Activated CD4-positive, alpha-beta T cell treated with anti-CD3 and anti-CD28 coated beads, Interleukin-2, amount 10 ng/mL, durations not matched to agents 7 days and 5 days (primary cell): Measurements from ENCODE around the gene TXNRD3. TPM values are rescaled to one million over a fixed set of nuclear protein-coding genes. Genes with fewer than 3 reads are reported as not detected.
A peak's percentile ranks its signal among the peaks of the same experiment; 100 is the strongest.

Experiments
- CTCF ChIA-PET: fragments of 350-600 bp; sonication (Branson Sonifier 250); formaldehyde crosslinking; loops from one replicate; lab custom pipeline; 2021; ENCODE audit warnings: antibody characterized with exemption; lab: Charles Lee
- POLR2A ChIA-PET: fragments of 350-600 bp; sonication (Branson Sonifier 250); formaldehyde crosslinking; loops from one replicate; lab custom pipeline; 2021; ENCODE audit warnings: antibody characterized with exemption; lab: Charles Lee
- DNase-seq: peaks from one replicate; pipeline ENCODE4 v3.0.0-alpha.2; 2020
- H3K27ac Mint-ChIP-seq: one replicate; pipeline ENCODE4 v1.8.0; 2021; ENCODE audit warnings: mild to moderate bottlenecking, moderate library complexity, mixed read lengths
- H3K27me3 Mint-ChIP-seq: one replicate; pipeline ENCODE4 v1.8.0; 2021; ENCODE audit warnings: mixed read lengths
- H3K36me3 Mint-ChIP-seq: one replicate; pipeline ENCODE4 v1.8.0; 2021; ENCODE audit warnings: low read depth, mixed read lengths
- H3K4me1 Mint-ChIP-seq: one replicate; pipeline ENCODE4 v1.8.0; 2021; ENCODE audit warnings: mixed read lengths
- H3K4me3 Mint-ChIP-seq: one replicate; pipeline ENCODE4 v1.8.0; 2021; ENCODE audit warnings: mild to moderate bottlenecking, moderate library complexity, mixed read lengths
- H3K9me3 Mint-ChIP-seq: one replicate; pipeline ENCODE4 v1.8.0; 2021; ENCODE audit warnings: mixed read lengths
- total RNA-seq, 2 experiments: library from RNA; stranded (reverse); gene quantifications; one replicate each; pipeline ENCODE4 v1.2.3, GENCODE V29; 2021

TXNRD3 gene
- total RNA-seq, 2 experiments from 2014 or later: 0.94 to 1.3 TPM

GRCh38 chr3:126680667-126681055, 25.7 kb upstream of the TXNRD3 start:
- H3K4me1 Mint-ChIP-seq: peaks cover 5% of the 10 kb centered on the region
- H3K9me3 Mint-ChIP-seq: no peaks in the 10 kb centered on the region
- no peaks in the 10 kb centered on the region for H3K36me3 Mint-ChIP-seq
- no peak overlapping the region for H3K4me3 Mint-ChIP-seq
- POLR2A ChIA-PET: no interaction called here
- peaks cover 3% of the 10 kb centered on the region for H3K27me3 Mint-ChIP-seq
- H3K27ac Mint-ChIP-seq: no peak overlapping the region
- CTCF ChIA-PET: interaction anchor here (0.6 to 2.0 kb wide), 3 partner anchors 12 to 342 kb away, joined by 4 read pairs; no protein-coding TSS in a partner anchor
- DNase-seq: no peak

- Mint-ChIP-seq H3K4me1 (peaks cover 5% of the 10 kb centered on the region), H3K27ac (no peak overlapping the region), H3K27me3 (peaks cover 4% of the 10 kb centered on the region), H3K4me3 (no peak overlapping the region), H3K36me3 (no peaks in the 10 kb centered on the region), H3K9me3 (no peaks in the 10 kb centered on the region)
- no peak for DNase-seq
- CTCF ChIA-PET: interaction anchor here (0.6 to 2.6 kb wide), 6 partner anchors 12 to 969 kb away, joined by 3 to 11 read pairs (median 4); no protein-coding TSS in a partner anchor
- POLR2A ChIA-PET: no interaction called here
Observed at GRCh38 chr3:126679831-126680666, 25.1 kb upstream of the TXNRD3 start.

GRCh38 chr3:126679318-126679751, 24.4 kb upstream of the TXNRD3 start:
- DNase-seq: peak; percentile 73
- H3K4me3 Mint-ChIP-seq: no peak overlapping the region
- H3K9me3 Mint-ChIP-seq: peaks cover 6% of the 10 kb centered on the region
- H3K27ac Mint-ChIP-seq: no peak overlapping the region
- no peaks in the 10 kb centered on the region for H3K36me3 Mint-ChIP-seq
- CTCF ChIA-PET: interaction anchor here (0.6 to 2.6 kb wide), 6 partner anchors 12 to 969 kb away, joined by 3 to 11 read pairs (median 4); no protein-coding TSS in a partner anchor
- peaks cover 7% of the 10 kb centered on the region for H3K27me3 Mint-ChIP-seq
- POLR2A ChIA-PET: no interaction called here
- peaks cover 5% of the 10 kb centered on the region for H3K4me1 Mint-ChIP-seq

GRCh38 chr3:126678693-126679317, 23.9 kb upstream of the TXNRD3 start:
- POLR2A ChIA-PET: no interaction called here
- no peaks in the 10 kb centered on the region for H3K36me3 Mint-ChIP-seq
- CTCF ChIA-PET: interaction anchor here (1.3 to 2.6 kb wide), 3 partner anchors 11 to 20 kb away, joined by 3 to 11 read pairs (median 4); no protein-coding TSS in a partner anchor
- no peak overlapping the region for H3K27ac Mint-ChIP-seq
- H3K9me3 Mint-ChIP-seq: peaks cover 7% of the 10 kb centered on the region
- H3K4me1 Mint-ChIP-seq: peaks cover 5% of the 10 kb centered on the region
- peaks cover 7% of the 10 kb centered on the region for H3K27me3 Mint-ChIP-seq
- H3K4me3 Mint-ChIP-seq: no peak overlapping the region
- DNase-seq: no peak

- no peak overlapping the region for H3K4me3 Mint-ChIP-seq
- peaks cover 5% of the 10 kb centered on the region for H3K4me1 Mint-ChIP-seq
- H3K36me3 Mint-ChIP-seq: no peaks in the 10 kb centered on the region
- ChIA-PET CTCF (interaction anchor here (2.6 kb wide), 1 partner anchor 19 kb away, joined by 11 read pairs; no protein-coding TSS in a partner anchor), POLR2A (no interaction called here)
- H3K27ac Mint-ChIP-seq: no peak overlapping the region
- no peak for DNase-seq
- H3K27me3 Mint-ChIP-seq: peaks cover 7% of the 10 kb centered on the region
- peaks cover 14% of the 10 kb centered on the region for H3K9me3 Mint-ChIP-seq
Observed at GRCh38 chr3:126677862-126678503, 23.1 kb upstream of the TXNRD3 start.

GRCh38 chr3:126676919-126677705, 22.2 kb upstream of the TXNRD3 start:
- no peak for DNase-seq
- Mint-ChIP-seq H3K4me3 (no peak overlapping the region), H3K36me3 (no peaks in the 10 kb centered on the region), H3K4me1 (peaks cover 5% of the 10 kb centered on the region), H3K27me3 (peaks cover 7% of the 10 kb centered on the region), H3K9me3 (peaks cover 14% of the 10 kb centered on the region), H3K27ac (no peak overlapping the region)
- POLR2A ChIA-PET: no interaction called here
- CTCF ChIA-PET: interaction anchor here (0.8 kb wide), 1 partner anchor 19 kb away, joined by 3 read pairs; no protein-coding TSS in a partner anchor

GRCh38 chr3:126672741-126673140, 17.8 kb upstream of the TXNRD3 start:
- DNase-seq: no peak
- H3K4me1 Mint-ChIP-seq: peaks cover 3% of the 10 kb centered on the region
- H3K36me3 Mint-ChIP-seq: peaks cover 3% of the 10 kb centered on the region
- H3K27me3 Mint-ChIP-seq: peaks cover 4% of the 10 kb centered on the region
- peaks cover 23% of the 10 kb centered on the region for H3K9me3 Mint-ChIP-seq
- POLR2A ChIA-PET: no interaction called here
- no peak overlapping the region for H3K27ac Mint-ChIP-seq
- no peak overlapping the region for H3K4me3 Mint-ChIP-seq
- CTCF ChIA-PET: no interaction called here

- no peak for DNase-seq
- Mint-ChIP-seq H3K27me3 (peaks cover 4% of the 10 kb centered on the region), H3K4me3 (no peak overlapping the region), H3K27ac (no peak overlapping the region), H3K4me1 (peaks cover 3% of the 10 kb centered on the region), H3K36me3 (peaks cover 3% of the 10 kb centered on the region), H3K9me3 (peaks cover 23% of the 10 kb centered on the region)
- ChIA-PET CTCF (no interaction called here), POLR2A (no interaction called here)
Observed at GRCh38 chr3:126672340-126672739, 17.4 kb upstream of the TXNRD3 start.

- ChIA-PET POLR2A (no interaction called here), CTCF (interaction anchor here (0.8 kb wide), 1 partner anchor 11 kb away, joined by 3 read pairs; no protein-coding TSS in a partner anchor)
- Mint-ChIP-seq H3K4me1 (peaks cover 3% of the 10 kb centered on the region), H3K36me3 (peaks cover 3% of the 10 kb centered on the region), H3K9me3 (peaks cover 23% of the 10 kb centered on the region), H3K27ac (peak overlapping the region; percentile 76), H3K4me3 (no peak overlapping the region), H3K27me3 (peaks cover 4% of the 10 kb centered on the region)
- DNase-seq: no peak
Observed at GRCh38 chr3:126671521-126671920, 16.6 kb upstream of the TXNRD3 start.

GRCh38 chr3:126668450-126669401, 13.8 kb upstream of the TXNRD3 start:
- H3K27ac Mint-ChIP-seq: no peak overlapping the region
- no peaks in the 10 kb centered on the region for H3K27me3 Mint-ChIP-seq
- no peak overlapping the region for H3K4me3 Mint-ChIP-seq
- H3K36me3 Mint-ChIP-seq: peaks cover 3% of the 10 kb centered on the region
- POLR2A ChIA-PET: no interaction called here
- peaks cover 8% of the 10 kb centered on the region for H3K4me1 Mint-ChIP-seq
- H3K9me3 Mint-ChIP-seq: peaks cover 15% of the 10 kb centered on the region
- no peak for DNase-seq
- CTCF ChIA-PET: interaction anchor here (0.5 to 1.2 kb wide), 3 partner anchors 11 to 69 kb away, joined by 3 read pairs; no protein-coding TSS in a partner anchor
